Stimulated activated CD4-positive, alpha-beta T cell treated with anti-CD3 and anti-CD28 coated beads, Interleukin-15, amount 100 ng/mL, for 48 hours (primary cell): ENCODE data around the gene ZNF512B.

Experiments used
- DNase-seq, 2 donors: peaks; one replicate each; pipeline ENCODE4 v3.0.0-alpha.2; 2020; ENCODE audit warnings: low read depth in 2 of 2

Gene ZNF512B

GRCh38 chr20:63950701-63951397, 18.9 kb downstream of the ZNF512B start:
- DNase-seq, result no peak

- DNase-seq, result no peak
Measured at GRCh38 chr20:63947638-63948456, 21.9 kb downstream of the ZNF512B start.

- DNase-seq, result no peak
Measured at GRCh38 chr20:63946986-63947637, 22.6 kb downstream of the ZNF512B start.

GRCh38 chr20:63945921-63946920, 23.5 kb downstream of the ZNF512B start:
- DNase-seq, result no peak

- no peak for DNase-seq
Measured at GRCh38 chr20:63945031-63945658, 24.6 kb downstream of the ZNF512B start.

- DNase-seq, result no peak
Measured at GRCh38 chr20:63944078-63944941, 25.4 kb downstream of the ZNF512B start.

GRCh38 chr20:63943808-63944077, 26.0 kb downstream of the ZNF512B start:
- no peak for DNase-seq

- DNase-seq, result no peak
Measured at GRCh38 chr20:63942969-63943807, 26.5 kb downstream of the ZNF512B start.

GRCh38 chr20:63942250-63942951, 27.3 kb downstream of the ZNF512B start:
- peak in 1 of 2 donors; percentile 47 for DNase-seq

- DNase-seq, result peak; percentile 65 to 73
Measured at GRCh38 chr20:63941282-63942081, 28.2 kb downstream of the ZNF512B start.

- no peak for DNase-seq
Measured at GRCh38 chr20:63940472-63941266, 29.1 kb downstream of the ZNF512B start.

GRCh38 chr20:63940071-63940471, 29.7 kb downstream of the ZNF512B start:
- DNase-seq, result no peak

- DNase-seq, result no peak
Measured at GRCh38 chr20:63939061-63939935, 30.4 kb downstream of the ZNF512B start.

GRCh38 chr20:63937596-63937995, 32.1 kb downstream of the ZNF512B start:
- DNase-seq, result no peak

GRCh38 chr20:63935447-63935846, 34.3 kb downstream of the ZNF512B start:
- no peak for DNase-seq
